CD4-positive, alpha-beta T cell (primary cell): ENCODE measurements around the gene GPR141. TPM values are rescaled to one million over a fixed set of nuclear protein-coding genes. Genes with fewer than 3 reads are reported as not detected.

Experiments used
- ATAC-seq: fragments of 200-7000 bp; cut with Tn5 transposase; one replicate; pipeline ENCODE4 v1.10.0; 2022; ENCODE audit warnings: mild to moderate bottlenecking; ENCODE audit not compliant: poor library complexity
- CTCF ChIA-PET: fragments of 350-600 bp; sonication (Branson Sonifier 250); formaldehyde crosslinking; loops from one replicate; lab custom pipeline; 2021; ENCODE audit warnings: antibody characterized with exemption, inconsistent platforms; lab: Charles Lee
- POLR2A ChIA-PET: fragments of 350-600 bp; sonication (Branson Sonifier 250); formaldehyde crosslinking; loops from one replicate; lab custom pipeline; 2021; ENCODE audit warnings: antibody characterized with exemption, inconsistent platforms; lab: Charles Lee
- DNase-seq, 14 experiments: peaks; one replicate each; pipeline ENCODE4 v3.0.0-alpha.2; 2013 to 2020; ENCODE audit warnings: mixed read lengths in 2 of 14
- H3K27ac ChIP-seq, 2 donors: one replicate each; pipeline versions ENCODE4 v1.5.1 to v1.7.0; 2013; ENCODE audit warnings: low read length in 2 of 2, low read depth in 1 of 2, mild to moderate bottlenecking in 1 of 2
- H3K27me3 ChIP-seq, 2 experiments: 1 replicate in 1 of 2; 2 replicates in 1 of 2; pipeline versions ENCODE4 v1.6.1 to v1.7.0; 2013; ENCODE audit warnings: low read length in 2 of 2, control low read depth in 1 of 2, mild to moderate bottlenecking in 1 of 2, moderate library complexity in 1 of 2; ENCODE audit not compliant: insufficient read depth in 2 of 2, control insufficient read depth in 1 of 2
- H3K36me3 ChIP-seq: one replicate; pipeline ENCODE4 v1.6.1; 2013; ENCODE audit warnings: low read length, control low read depth; ENCODE audit not compliant: insufficient read depth
- H3K4me1 ChIP-seq: one replicate; pipeline ENCODE4 v1.6.1; 2013; ENCODE audit warnings: low read length, control low read depth; ENCODE audit not compliant: insufficient read depth
- H3K4me3 ChIP-seq: one replicate; pipeline ENCODE4 v1.5.1; 2013; ENCODE audit warnings: mild to moderate bottlenecking, low read length, moderate library complexity
- H3K9me3 ChIP-seq, 2 experiments: 1 replicate in 1 of 2; 2 replicates in 1 of 2; pipeline versions ENCODE4 v1.6.1 to v1.7.0; 2013; ENCODE audit warnings: low read length in 2 of 2, mild to moderate bottlenecking in 2 of 2, control low read depth in 1 of 2, moderate library complexity in 1 of 2; ENCODE audit not compliant: control insufficient read depth in 1 of 2, insufficient read depth in 1 of 2
- H3K27ac Mint-ChIP-seq: one replicate; pipeline ENCODE4 v1.8.0; 2020; ENCODE audit warnings: mixed read lengths
- H3K27me3 Mint-ChIP-seq: one replicate; pipeline ENCODE4 v1.8.0; 2021; ENCODE audit warnings: mixed read lengths
- H3K36me3 Mint-ChIP-seq: one replicate; pipeline ENCODE4 v1.8.0; 2021; ENCODE audit warnings: low read depth, mixed read lengths
- H3K4me1 Mint-ChIP-seq: one replicate; pipeline ENCODE4 v1.8.0; 2021; ENCODE audit warnings: low read depth, mixed read lengths
- H3K4me3 Mint-ChIP-seq: one replicate; pipeline ENCODE4 v1.8.0; 2020; ENCODE audit warnings: mild to moderate bottlenecking, mixed read lengths
- H3K9me3 Mint-ChIP-seq: one replicate; pipeline ENCODE4 v1.8.0; 2020; ENCODE audit warnings: mixed read lengths
- CTCF ChIP-seq: fragments of 200-600 bp; IDR thresholded peaks from one replicate; pipeline ENCODE4 v1.8.0; 2022; ENCODE audit warnings: antibody characterized with exemption, mild to moderate bottlenecking
- intact Hi-C, 2 experiments: fragments of 100-400 bp; cut with DNase I in 1 of 2; cut with micrococcal nuclease in 1 of 2; formaldehyde crosslinking; loops; one replicate each; pipeline versions ENCODE4 v1.15.1 to v1.9.0; 2023 to 2025; cut with DNase I, micrococcal nuclease
- total RNA-seq, 174 experiments: library from RNA in 2 of 174; stranded (reverse) in 2 of 174; gene quantifications; one replicate each; pipeline ENCODE4 v1.2.3 and lab custom pipeline; 2021 to 2026

The GPR141 gene
- total RNA-seq, 2 experiments from 2014 or later, result not detected

- H3K4me3 Mint-ChIP-seq, result no peak overlapping the region
- peak in 3 of 14 experiments; percentile 29 to 41 (median 39) for DNase-seq
These were observed 19.9 kb upstream of the GPR141 start for GRCh38 chr7:37663693-37664092.

DNA sequence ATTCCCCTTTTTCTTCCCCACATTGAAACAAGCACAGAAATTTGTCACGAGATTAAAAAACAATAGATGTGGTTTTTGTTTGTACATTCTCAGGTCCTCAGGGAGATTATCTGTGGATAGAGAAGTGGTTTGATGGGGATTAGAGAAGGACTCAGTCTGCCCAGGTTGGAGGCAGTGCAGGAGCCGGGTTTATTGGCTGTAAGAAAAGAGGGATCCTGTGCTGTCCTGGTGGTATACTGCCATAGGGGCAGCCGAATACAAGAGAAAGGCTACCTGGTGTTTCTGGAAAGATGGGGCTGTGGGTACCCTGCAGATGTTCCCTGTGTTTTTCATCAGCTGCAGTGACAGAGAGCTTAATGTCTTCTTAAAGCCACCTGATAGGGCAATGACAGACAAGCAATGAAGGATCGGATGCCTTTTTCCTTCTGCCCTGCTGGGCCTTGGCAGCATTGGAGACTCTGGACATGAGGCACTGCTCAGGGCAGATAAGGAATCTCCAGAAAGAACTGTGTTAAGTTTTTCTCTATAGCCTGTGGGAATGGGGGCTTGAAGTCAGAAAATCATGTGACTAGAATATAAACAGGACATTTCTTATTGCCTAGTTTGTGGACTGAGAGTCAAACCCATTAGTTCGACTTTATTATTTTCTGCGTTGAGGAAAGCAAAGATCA is 18.1 kb upstream of the GPR141 start:
- TF ChIP-seq CTCF, result no peak
- H3K4me3 Mint-ChIP-seq, result no peak overlapping the region

More at GRCh38 chr7:37663693-37664092, 19.9 kb upstream of the GPR141 start:
- Mint-ChIP-seq H3K4me1 (no peaks in the 10 kb centered on the region), H3K9me3 (no peaks in the 10 kb centered on the region), H3K27ac (no peak overlapping the region), H3K27me3 (peaks cover 13% of the 10 kb centered on the region), H3K36me3 (no peaks in the 10 kb centered on the region)
- no peaks in the 10 kb centered on the region for H3K9me3 ChIP-seq
- H3K36me3 ChIP-seq, result no peaks in the 10 kb centered on the region
- no peaks in the 10 kb centered on the region for H3K27me3 ChIP-seq
- H3K4me3 ChIP-seq, result no peak overlapping the region
- H3K27ac ChIP-seq, result no peak overlapping the region
- intact Hi-C loops, result no loop called here
- ChIA-PET POLR2A (no interaction called here), CTCF (no interaction called here)
- no peak for ATAC-seq
- no peak for TF ChIP-seq CTCF
- H3K4me1 ChIP-seq, result no peaks in the 10 kb centered on the region

GRCh38 chr7:37666026-37666799 is 17.4 kb upstream of the GPR141 start:
- H3K27ac ChIP-seq, result no peak overlapping the region
- H3K4me3 ChIP-seq, result no peak overlapping the region
- H3K27ac Mint-ChIP-seq, result no peak overlapping the region
- ChIA-PET CTCF (no interaction called here), POLR2A (interaction anchor here (0.6 kb wide), 1 partner anchor 61 kb away, joined by 3 read pairs; no protein-coding TSS in a partner anchor)
- peaks cover 10% of the 10 kb centered on the region for H3K27me3 Mint-ChIP-seq
- no peak for TF ChIP-seq CTCF
- H3K36me3 Mint-ChIP-seq, result no peaks in the 10 kb centered on the region
- H3K36me3 ChIP-seq, result no peaks in the 10 kb centered on the region
- no peaks in the 10 kb centered on the region for H3K9me3 ChIP-seq
- ATAC-seq (no peak), DNase-seq (peak in 2 of 14 experiments; percentile 46 to 47)
- no peaks in the 10 kb centered on the region for H3K4me1 ChIP-seq
- intact Hi-C loops, result no loop called here
- H3K9me3 Mint-ChIP-seq, result no peaks in the 10 kb centered on the region
- no peaks in the 10 kb centered on the region for H3K4me1 Mint-ChIP-seq
- H3K4me3 Mint-ChIP-seq, result no peak overlapping the region
- H3K27me3 ChIP-seq, result no peaks in the 10 kb centered on the region

More for the DNA sequence above, 18.1 kb upstream of the GPR141 start:
- H3K4me1 Mint-ChIP-seq, result no peaks in the 10 kb centered on the region
- Histone ChIP-seq H3K4me1 (no peaks in the 10 kb centered on the region), H3K27ac (no peak overlapping the region), H3K27me3 (no peaks in the 10 kb centered on the region), H3K4me3 (no peak overlapping the region), H3K36me3 (no peaks in the 10 kb centered on the region), H3K9me3 (no peaks in the 10 kb centered on the region)
- no peak overlapping the region for H3K27ac Mint-ChIP-seq
- intact Hi-C loops, result no loop called here
- ChIA-PET CTCF (no interaction called here), POLR2A (interaction anchor here (0.6 kb wide), 1 partner anchor 62 kb away, joined by 3 read pairs; no protein-coding TSS in a partner anchor)
- no peaks in the 10 kb centered on the region for H3K36me3 Mint-ChIP-seq
- no peak for DNase-seq
- H3K9me3 Mint-ChIP-seq, result no peaks in the 10 kb centered on the region
- ATAC-seq, result no peak
- H3K27me3 Mint-ChIP-seq, result peaks cover 10% of the 10 kb centered on the region
